MCF 10A (cell line): Measurements from ENCODE around the gene GPR78. TPM values are rescaled to one million over a fixed set of nuclear protein-coding genes. Genes with fewer than 3 reads are reported as not detected.

Experiments
- BruUV-seq: library from RNA; stranded (reverse); fragments of 400-500 nt; replicated peaks from 2 replicates; lab custom pipeline; 2021; lab: Mats Ljungman, UMichigan
- CTCF ChIA-PET: fragments of 300-600 bp; sonication (Branson Sonifier 250); formaldehyde crosslinking; extraction: SDS; loops from one replicate; lab custom pipeline; 2021; ENCODE audit warnings: antibody characterized with exemption, inconsistent platforms; lab: Yijun Ruan, JAX
- POLR2A ChIA-PET: fragments of 300-600, 350-650 bp; sonication (Branson Sonifier 250); formaldehyde crosslinking; extraction: SDS; loops from one replicate; lab custom pipeline; 2020; ENCODE audit warnings: antibody characterized with exemption, inconsistent platforms; lab: Yijun Ruan, JAX
- DNase-seq: peaks from one replicate; pipeline ENCODE4 v3.0.0-alpha.2; 2018; ENCODE audit not compliant: unreplicated experiment
- H3K27ac Mint-ChIP-seq: one replicate; pipeline ENCODE4 v1.8.0; 2022; ENCODE audit warnings: mild to moderate bottlenecking, low read depth, mixed read lengths; ENCODE audit not compliant: unreplicated experiment
- H3K27me3 Mint-ChIP-seq: one replicate; pipeline ENCODE4 v1.8.0; 2022; ENCODE audit warnings: mixed read lengths; ENCODE audit not compliant: insufficient read depth, unreplicated experiment
- H3K36me3 Mint-ChIP-seq: one replicate; pipeline ENCODE4 v1.8.0; 2022; ENCODE audit warnings: mild to moderate bottlenecking, moderate library complexity, mixed read lengths; ENCODE audit not compliant: insufficient read depth, unreplicated experiment
- H3K4me1 Mint-ChIP-seq: one replicate; pipeline ENCODE4 v1.8.0; 2022; ENCODE audit warnings: mixed read lengths; ENCODE audit not compliant: insufficient read depth, unreplicated experiment
- H3K4me3 Mint-ChIP-seq: one replicate; pipeline ENCODE4 v1.8.0; 2022; ENCODE audit warnings: mild to moderate bottlenecking, moderate library complexity, mixed read lengths; ENCODE audit not compliant: unreplicated experiment
- H3K9me3 Mint-ChIP-seq: one replicate; pipeline ENCODE4 v1.8.0; 2022; ENCODE audit warnings: mixed read lengths; ENCODE audit not compliant: unreplicated experiment
- CTCF ChIP-seq: fragments of 200-600 bp; IDR thresholded peaks from one replicate; pipeline ENCODE4 v1.8.0; 2022; ENCODE audit warnings: antibody characterized with exemption, mild to moderate bottlenecking; ENCODE audit not compliant: unreplicated experiment
- intact Hi-C: fragments of 100-400 bp; cut with micrococcal nuclease; formaldehyde crosslinking; loops from 2 replicates; pipeline ENCODE4 v1.14.1; 2022
- total RNA-seq: library from RNA; stranded (reverse); gene quantifications from 2 replicates; pipeline ENCODE4 v1.2.3, GENCODE V29; 2022

GPR78 gene
- total RNA-seq, 1 experiment from 2014 or later, result not detected

- no peaks in the 10 kb centered on the region for H3K4me1 Mint-ChIP-seq
- DNase-seq, result no peak
- H3K9me3 Mint-ChIP-seq, result no peaks in the 10 kb centered on the region
- H3K4me3 Mint-ChIP-seq, result no peak overlapping the region
- no peak for TF ChIP-seq CTCF
- CTCF ChIA-PET, result interaction anchor here (0.6 to 0.7 kb wide), 2 partner anchors 44 to 110 kb away, joined by 3 read pairs; no protein-coding TSS in a partner anchor
- no TSS peak for BruUV-seq
- no peaks in the 10 kb centered on the region for H3K36me3 Mint-ChIP-seq
- POLR2A ChIA-PET, result no interaction called here
- H3K27ac Mint-ChIP-seq, result no peak overlapping the region
- intact Hi-C loops, result no loop called here
- H3K27me3 Mint-ChIP-seq, result peaks cover 53% of the 10 kb centered on the region
Measured at GRCh38 chr4:8577972-8578371, 2.2 kb upstream of the GPR78 start.

GRCh38 chr4:8578717-8579116, 1.5 kb upstream of the GPR78 start:
- CTCF ChIA-PET, result interaction anchor here (0.7 kb wide), 1 partner anchor 351 kb away, joined by 5 read pairs; no protein-coding TSS in a partner anchor
- H3K27me3 Mint-ChIP-seq, result peaks cover 53% of the 10 kb centered on the region
- TF ChIP-seq CTCF, result no peak

GRCh38 chr4:8579526-8580320, 469 bp upstream of the GPR78 start:
- Mint-ChIP-seq H3K27ac (no peak overlapping the region), H3K27me3 (peaks cover 56% of the 10 kb centered on the region), H3K4me3 (no peak overlapping the region), H3K36me3 (no peaks in the 10 kb centered on the region), H3K9me3 (no peaks in the 10 kb centered on the region), H3K4me1 (no peaks in the 10 kb centered on the region)
- BruUV-seq, result no TSS peak
- DNase-seq, result no peak
- no peak for TF ChIP-seq CTCF
- intact Hi-C loops, result no loop called here
- POLR2A ChIA-PET, result no interaction called here
- CTCF ChIA-PET, result no interaction called here

More at GRCh38 chr4:8578717-8579116, 1.5 kb upstream of the GPR78 start:
- DNase-seq, result no peak
- H3K36me3 Mint-ChIP-seq, result no peaks in the 10 kb centered on the region
- H3K4me3 Mint-ChIP-seq, result no peak overlapping the region
- H3K27ac Mint-ChIP-seq, result no peak overlapping the region
- intact Hi-C loops, result no loop called here
- BruUV-seq, result no TSS peak
- POLR2A ChIA-PET, result no interaction called here
- H3K9me3 Mint-ChIP-seq, result no peaks in the 10 kb centered on the region
- H3K4me1 Mint-ChIP-seq, result no peaks in the 10 kb centered on the region

GRCh38 chr4:8581094-8581861, 1.1 kb downstream of the GPR78 start:
- ChIA-PET POLR2A (no interaction called here), CTCF (no interaction called here)
- TF ChIP-seq CTCF, result no peak

More at GRCh38 chr4:8581094-8581861, 1.1 kb downstream of the GPR78 start:
- intact Hi-C loops, result no loop called here
- H3K27ac Mint-ChIP-seq, result no peak overlapping the region
- BruUV-seq, result no TSS peak
- DNase-seq, result no peak
- H3K36me3 Mint-ChIP-seq, result no peaks in the 10 kb centered on the region
- H3K4me1 Mint-ChIP-seq, result no peaks in the 10 kb centered on the region
- peaks cover 59% of the 10 kb centered on the region for H3K27me3 Mint-ChIP-seq
- H3K4me3 Mint-ChIP-seq, result no peak overlapping the region
- H3K9me3 Mint-ChIP-seq, result no peaks in the 10 kb centered on the region
